ENCODE measurements around the gene TOM1L1. TPM values are rescaled to one million over a fixed set of nuclear protein-coding genes. Genes with fewer than 3 reads are reported as not detected.

The TOM1L1 gene
- total RNA-seq, result 17.7 TPM

DNA sequence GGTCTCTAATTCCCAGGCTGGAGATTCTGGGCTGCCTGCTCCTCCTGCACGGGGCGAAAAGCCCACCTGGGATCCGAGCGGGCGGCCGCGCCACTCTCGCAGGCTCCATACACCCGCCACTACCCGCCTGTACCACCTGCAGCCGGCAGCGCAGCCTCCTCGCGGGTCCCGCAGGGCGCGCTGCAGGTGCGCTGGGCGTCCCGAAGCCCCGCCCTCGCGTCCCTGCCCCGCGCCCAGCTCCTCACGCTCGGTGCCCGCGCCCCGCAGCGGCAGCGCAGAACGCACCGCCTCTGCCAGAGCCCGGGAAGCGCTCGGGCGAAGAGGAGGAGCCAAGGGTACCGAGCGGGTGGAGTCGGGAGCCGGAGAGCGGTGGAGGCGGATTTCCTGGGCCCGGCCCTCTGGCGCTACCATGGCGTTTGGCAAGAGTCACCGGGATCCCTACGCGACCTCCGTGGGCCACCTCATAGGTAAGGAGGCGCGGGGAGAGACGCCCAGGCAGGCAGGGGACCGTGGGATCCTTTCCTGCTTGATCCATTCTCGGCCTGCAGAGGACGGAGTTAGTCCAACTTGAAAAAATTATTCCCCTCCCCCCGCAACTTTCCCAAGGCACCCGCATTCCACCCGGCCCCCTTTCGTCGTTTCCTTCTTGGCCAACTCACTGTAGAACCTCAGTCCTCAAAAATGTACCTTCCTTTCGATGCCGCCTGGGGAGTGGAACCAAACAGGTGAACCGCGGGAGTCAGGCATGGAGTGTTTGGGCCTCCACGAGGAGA lies at the start of gene TOM1L1:
TSS of gene TOM1L1 (plus strand) at position 396 of the 773 bp plus-strand sequence. CDS start at position 410, 14 bp downstream.
- Histone ChIP-seq H3K27ac (peak within 1 kb of the TSS; percentile 10), H3K27me3 (no peaks in the 10 kb centered on the region), H3K9me3 (no peaks in the 10 kb centered on the region), H3K4me3 (peak within 1 kb of the TSS; percentile 57 to 58), H3K36me3 (no peaks in the 10 kb centered on the region), H3K4me1 (peaks cover 25% of the 10 kb centered on the region)
- intact Hi-C loops (cut with DNase I), result no loop called here
- DNase-seq (ENCODE audit: extremely low spot score in 2 of 2), result no peak
- TF ChIP-seq POLR2A (IDR thresholded peaks at IDR 0.05) (no peak), POLR2AphosphoS5 (IDR thresholded peaks at IDR 0.05; ENCODE audit: insufficient read depth in 1 of 2, low read depth in 1 of 2) (peak in 1 of 2 donors; percentile 48)

- DNase-seq (ENCODE audit: extremely low spot score in 2 of 2), result no peak
- intact Hi-C loops (cut with DNase I), result no loop called here
- H3K4me1 ChIP-seq, result no peaks in the 10 kb centered on the region
- H3K27me3 ChIP-seq, result no peaks in the 10 kb centered on the region
- TF ChIP-seq CTCF (IDR thresholded peaks at IDR 0.05), result no peak
- TF ChIP-seq POLR2A (IDR thresholded peaks at IDR 0.05), result no peak
- TF ChIP-seq POLR2AphosphoS5 (IDR thresholded peaks at IDR 0.05; ENCODE audit: insufficient read depth in 1 of 2, low read depth in 1 of 2), result no peak
- H3K27ac ChIP-seq, result no peak overlapping the region
- H3K9me3 ChIP-seq, result no peaks in the 10 kb centered on the region
- no peaks in the 10 kb centered on the region for H3K36me3 ChIP-seq
- H3K4me3 ChIP-seq, result no peak overlapping the region
Measured at GRCh38 chr17:54859187-54859586, 41.5 kb upstream of the TOM1L1 start.

- intact Hi-C loops (cut with DNase I), result no loop called here
- H3K36me3 ChIP-seq, result no peaks in the 10 kb centered on the region
- no peak for DNase-seq (ENCODE audit: extremely low spot score in 2 of 2)
- no peak overlapping the region for H3K4me3 ChIP-seq
- no peaks in the 10 kb centered on the region for H3K27me3 ChIP-seq
- no peaks in the 10 kb centered on the region for H3K4me1 ChIP-seq
- no peak for TF ChIP-seq POLR2AphosphoS5 (IDR thresholded peaks at IDR 0.05; ENCODE audit: insufficient read depth in 1 of 2, low read depth in 1 of 2)
- no peak for TF ChIP-seq CTCF (IDR thresholded peaks at IDR 0.05)
- no peak for TF ChIP-seq POLR2A (IDR thresholded peaks at IDR 0.05)
- no peak overlapping the region for H3K27ac ChIP-seq
- no peaks in the 10 kb centered on the region for H3K9me3 ChIP-seq
Measured at GRCh38 chr17:54860617-54861470, 39.8 kb upstream of the TOM1L1 start.

DNA sequence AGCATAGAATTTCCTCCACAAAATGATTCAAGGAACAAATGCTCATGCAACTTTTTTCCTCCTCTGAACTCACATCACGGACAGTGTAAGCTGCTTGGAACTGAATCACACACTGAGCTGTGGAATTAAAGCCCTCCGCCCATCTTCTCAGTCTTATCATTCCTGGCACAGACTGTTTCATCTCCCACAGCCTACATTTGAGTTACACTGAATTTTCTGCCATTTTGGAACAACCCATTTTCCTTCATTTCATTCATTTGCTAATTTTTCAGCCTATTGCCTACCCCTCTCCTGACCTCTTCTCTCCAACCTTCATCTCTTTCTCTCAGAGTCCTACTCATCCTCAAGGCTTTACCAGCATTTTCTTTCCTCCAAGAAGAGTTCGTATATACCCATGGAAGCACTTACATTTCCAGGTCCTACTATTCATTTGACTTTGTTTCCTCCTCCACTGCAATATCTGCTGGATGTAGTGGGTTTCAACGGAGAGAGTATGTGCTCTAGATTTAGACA lies 39.1 kb upstream of the TOM1L1 start:
- no peak for TF ChIP-seq POLR2A (IDR thresholded peaks at IDR 0.05)
- TF ChIP-seq POLR2AphosphoS5 (IDR thresholded peaks at IDR 0.05; ENCODE audit: insufficient read depth in 1 of 2, low read depth in 1 of 2), result no peak
- no peak for TF ChIP-seq CTCF (IDR thresholded peaks at IDR 0.05)
- Histone ChIP-seq H3K4me1 (no peaks in the 10 kb centered on the region), H3K27me3 (no peaks in the 10 kb centered on the region), H3K4me3 (no peak overlapping the region), H3K9me3 (no peaks in the 10 kb centered on the region), H3K36me3 (no peaks in the 10 kb centered on the region), H3K27ac (no peak overlapping the region)
- DNase-seq (ENCODE audit: extremely low spot score in 2 of 2), result no peak
- intact Hi-C loops (cut with DNase I), result no loop called here

DNA sequence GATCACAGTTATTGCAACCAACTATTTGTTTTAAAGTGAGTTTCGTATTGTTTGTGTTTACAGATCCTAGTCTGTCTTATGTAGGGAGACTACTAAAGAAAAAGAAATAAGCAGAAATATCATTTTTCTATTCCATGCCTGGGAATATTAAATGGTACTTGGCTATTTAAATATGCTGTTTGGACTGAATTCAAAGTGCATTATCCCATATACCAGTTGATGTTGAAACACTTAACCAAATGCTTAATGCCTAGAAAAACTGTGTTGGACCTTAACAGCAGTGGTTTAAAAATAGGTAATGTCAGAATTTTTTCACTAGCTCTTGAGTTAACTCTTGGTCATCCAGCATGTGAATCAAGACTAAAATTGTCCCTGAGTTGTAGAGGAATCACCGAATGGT lies 37.5 kb upstream of the TOM1L1 start:
- H3K4me3 ChIP-seq, result no peak overlapping the region
- no peaks in the 10 kb centered on the region for H3K9me3 ChIP-seq
- no peaks in the 10 kb centered on the region for H3K4me1 ChIP-seq
- H3K36me3 ChIP-seq, result no peaks in the 10 kb centered on the region
- intact Hi-C loops (cut with DNase I), result no loop called here
- no peak for DNase-seq (ENCODE audit: extremely low spot score in 2 of 2)
- no peaks in the 10 kb centered on the region for H3K27me3 ChIP-seq
- H3K27ac ChIP-seq, result no peak overlapping the region
- TF ChIP-seq POLR2AphosphoS5 (IDR thresholded peaks at IDR 0.05; ENCODE audit: insufficient read depth in 1 of 2, low read depth in 1 of 2), result no peak
- TF ChIP-seq POLR2A (IDR thresholded peaks at IDR 0.05), result no peak
- TF ChIP-seq CTCF (IDR thresholded peaks at IDR 0.05), result no peak

All from vagina (tissue), 2 donors.